Measurements from ENCODE around the gene WNT1. TPM values are rescaled to one million over a fixed set of nuclear protein-coding genes. Genes with fewer than 3 reads are reported as not detected.

WNT1 gene
- total and polyA plus RNA-seq, 9 of the 15 experiments (the other 6 are each of a cell fraction or from before 2014, with no cell fraction given) = not detected

- peak; percentile 50; the same call in 1 of the 2 replicates for TF ChIP-seq MAX (CRISPR knock-in tag; IDR thresholded peaks at IDR 0.05)
- TF ChIP-seq E2F6 (IDR thresholded peaks at IDR 0.05; ENCODE audit: borderline replicate concordance in 1 of 2, extremely low read depth in 1 of 2, insufficient read depth in 1 of 2, insufficient read length in 1 of 2, low read depth in 1 of 2, low read length in 1 of 2, poor library complexity in 1 of 2, severe bottlenecking in 1 of 2) = peak; percentile 82 to 95
- TF ChIP-seq ATF4 (CRISPR knock-in tag; IDR thresholded peaks at IDR 0.05) = no peak
- peak; percentile 89 for TF ChIP-seq L3MBTL2 (IDR thresholded peaks at IDR 0.05)
- TF ChIP-seq CBFB (CRISPR knock-in tag; IDR thresholded peaks at IDR 0.05) = no peak
- 0 out of 2 replicates have a peak, but pooled peaks have one; percentile 18 for TF ChIP-seq DPF2 (IDR thresholded peaks at IDR 0.05)
- TF ChIP-seq RNF2 (IDR thresholded peaks at IDR 0.05) = peak; percentile 58; the same call in 1 of the 2 replicates
- peak; percentile 57; the same call in 1 of the 2 replicates for TF ChIP-seq ZBTB33 (CRISPR knock-in tag; IDR thresholded peaks at IDR 0.05)
- TF ChIP-seq USF1 (CRISPR knock-in tag; IDR thresholded peaks at IDR 0.05) = no peak
- TF ChIP-seq SAFB (IDR thresholded peaks at IDR 0.05; ENCODE audit: borderline replicate concordance, low read depth, low read length) = peak; percentile 75
- peak; percentile 82 for TF ChIP-seq EGR1 (conservative IDR thresholded peaks at IDR 0.05)
Measured at GRCh38 chr12:48977290-48978281, 536 bp upstream of the WNT1 start (continued).

Data from K562 (cell line).